Astrocyte (in vitro differentiated cells and primary cell): ENCODE data around the gene SLC6A11. TPM values are rescaled to one million over a fixed set of nuclear protein-coding genes. Genes with fewer than 3 reads are reported as not detected.

Source experiments
- DNase-seq: peaks from one replicate; pipeline ENCODE4 v3.0.0-alpha.2; 2010; ENCODE audit warnings: low read depth
- FAIRE-seq: peaks from 2 replicates; lab custom pipeline; 2011; peaks lifted over from hg19 to GRCh38; lab: Jason Lieb, UNC
- H2AFZ ChIP-seq: 2 replicates; pipeline ENCODE4 v1.6.0; 2012; ENCODE audit warnings: low read depth, low read length, inconsistent platforms
- H3K27ac ChIP-seq: 2 replicates; pipeline ENCODE4 v1.5.1; 2011; ENCODE audit warnings: low read depth, low read length, inconsistent platforms
- H3K27me3 ChIP-seq: 2 replicates; pipeline ENCODE4 v1.6.0; 2011; ENCODE audit warnings: low read length, inconsistent platforms; ENCODE audit not compliant: insufficient read depth
- H3K36me3 ChIP-seq: 2 replicates; pipeline ENCODE4 v1.5.1; 2011; ENCODE audit warnings: low read length, inconsistent platforms; ENCODE audit not compliant: insufficient read depth
- H3K4me1 ChIP-seq: 2 replicates; pipeline ENCODE4 v1.5.1; 2011; ENCODE audit warnings: low read length, inconsistent platforms; ENCODE audit not compliant: insufficient read depth
- H3K4me2 ChIP-seq: 2 replicates; pipeline ENCODE4 v1.6.0; 2012; ENCODE audit warnings: low read length, inconsistent platforms
- H3K4me3 ChIP-seq: 2 replicates; pipeline ENCODE4 v1.5.1; 2011; ENCODE audit warnings: low read depth, mild to moderate bottlenecking, low read length, inconsistent platforms; ENCODE audit not compliant: insufficient read depth
- H3K79me2 ChIP-seq: 2 replicates; pipeline ENCODE4 v1.6.0; 2012; ENCODE audit warnings: mild to moderate bottlenecking, low read length, inconsistent platforms; ENCODE audit not compliant: insufficient read depth
- H3K9ac ChIP-seq: 2 replicates; pipeline ENCODE4 v1.6.0; 2012; ENCODE audit warnings: mild to moderate bottlenecking, low read length, inconsistent platforms
- H3K9me3 ChIP-seq: 2 replicates; pipeline ENCODE4 v1.5.1; 2012; ENCODE audit warnings: low read depth, mild to moderate bottlenecking, low read length, inconsistent platforms; ENCODE audit not compliant: insufficient read depth
- H4K20me1 ChIP-seq: 2 replicates; pipeline ENCODE4 v1.6.0; 2012; ENCODE audit warnings: low read length, inconsistent platforms; ENCODE audit not compliant: insufficient read depth
- H3K27ac Mint-ChIP-seq: one replicate; pipeline ENCODE4 v1.8.0; 2021; ENCODE audit warnings: mild to moderate bottlenecking, mixed read lengths; ENCODE audit not compliant: unreplicated experiment
- H3K27me3 Mint-ChIP-seq: one replicate; pipeline ENCODE4 v1.8.0; 2021; ENCODE audit warnings: low read depth, mixed read lengths; ENCODE audit not compliant: unreplicated experiment
- H3K36me3 Mint-ChIP-seq: one replicate; pipeline ENCODE4 v1.8.0; 2021; ENCODE audit warnings: low read depth, mixed read lengths; ENCODE audit not compliant: unreplicated experiment
- H3K4me1 Mint-ChIP-seq: one replicate; pipeline ENCODE4 v1.8.0; 2021; ENCODE audit warnings: low read depth, mixed read lengths; ENCODE audit not compliant: unreplicated experiment
- H3K4me3 Mint-ChIP-seq: one replicate; pipeline ENCODE4 v1.8.0; 2021; ENCODE audit warnings: mild to moderate bottlenecking, moderate library complexity, mixed read lengths; ENCODE audit not compliant: unreplicated experiment
- H3K9me3 Mint-ChIP-seq: one replicate; pipeline ENCODE4 v1.8.0; 2021; ENCODE audit warnings: mild to moderate bottlenecking, mixed read lengths; ENCODE audit not compliant: unreplicated experiment
- CTCF ChIP-seq: IDR thresholded peaks from 2 replicates; pipeline ENCODE4 v1.5.1; 2011; ENCODE audit warnings: low read depth, mild to moderate bottlenecking, inconsistent platforms, low read length, moderate library complexity; ENCODE audit not compliant: insufficient read depth
- EZH2 ChIP-seq: IDR thresholded peaks from 2 replicates; pipeline ENCODE4 v1.6.1; 2012; ENCODE audit warnings: mild to moderate bottlenecking, low read length, inconsistent platforms; ENCODE audit not compliant: insufficient read depth
- total RNA-seq: library from RNA; stranded (reverse); gene quantifications from 2 replicates; pipeline ENCODE4 v1.2.1, GENCODE V29; 2021

SLC6A11 gene
- total RNA-seq, 1 donor from 2014 or later: 0.34 TPM

- peak overlapping the region; percentile 42 for H3K27ac Mint-ChIP-seq
- Histone ChIP-seq H3K4me1 (peaks cover 29% of the 10 kb centered on the region), H3K4me3 (no peak overlapping the region), H3K9ac (no peak overlapping the region), H3K4me2 (peak overlapping the region; percentile 9), H2AFZ (no peak overlapping the region), H3K27me3 (peaks cover 9% of the 10 kb centered on the region), H4K20me1 (no peaks in the 10 kb centered on the region), H3K79me2 (no peaks in the 10 kb centered on the region), H3K36me3 (no peaks in the 10 kb centered on the region), H3K9me3 (no peaks in the 10 kb centered on the region), H3K27ac (no peak overlapping the region)
- H3K4me3 Mint-ChIP-seq: no peak overlapping the region
- peak; percentile 40 for DNase-seq
- peaks cover 4% of the 10 kb centered on the region for H3K9me3 Mint-ChIP-seq
- peaks cover 2% of the 10 kb centered on the region for H3K36me3 Mint-ChIP-seq
- FAIRE-seq: no peak
- H3K4me1 Mint-ChIP-seq: peaks cover 29% of the 10 kb centered on the region
- H3K27me3 Mint-ChIP-seq: peaks cover 27% of the 10 kb centered on the region
- TF ChIP-seq CTCF: no peak
- TF ChIP-seq EZH2: no peak
These were observed 165.9 kb downstream of the SLC6A11 start for GRCh38 chr3:10981961-10982360.

GRCh38 chr3:10982782-10983181, 166.8 kb downstream of the SLC6A11 start:
- Mint-ChIP-seq H3K9me3 (peaks cover 4% of the 10 kb centered on the region), H3K36me3 (peaks cover 2% of the 10 kb centered on the region), H3K4me1 (peaks cover 27% of the 10 kb centered on the region), H3K27me3 (peaks cover 31% of the 10 kb centered on the region), H3K27ac (no peak overlapping the region), H3K4me3 (no peak overlapping the region)
- Histone ChIP-seq H3K9me3 (no peaks in the 10 kb centered on the region), H4K20me1 (no peaks in the 10 kb centered on the region), H3K4me1 (peaks cover 24% of the 10 kb centered on the region), H3K27me3 (peaks cover 9% of the 10 kb centered on the region), H3K9ac (no peak overlapping the region), H3K36me3 (no peaks in the 10 kb centered on the region), H3K4me2 (peak overlapping the region; percentile 42), H3K27ac (no peak overlapping the region), H3K79me2 (no peaks in the 10 kb centered on the region), H3K4me3 (no peak overlapping the region), H2AFZ (no peak overlapping the region)
- no peak for FAIRE-seq
- DNase-seq: no peak
- TF ChIP-seq EZH2 (no peak), CTCF (no peak)

- H3K9me3 Mint-ChIP-seq: peaks cover 4% of the 10 kb centered on the region
- H3K27ac Mint-ChIP-seq: no peak overlapping the region
- Histone ChIP-seq H3K9ac (no peak overlapping the region), H3K36me3 (no peaks in the 10 kb centered on the region), H3K4me2 (peak overlapping the region; percentile 42), H4K20me1 (no peaks in the 10 kb centered on the region), H3K27me3 (peaks cover 9% of the 10 kb centered on the region), H3K4me3 (no peak overlapping the region), H3K9me3 (no peaks in the 10 kb centered on the region), H3K4me1 (peaks cover 18% of the 10 kb centered on the region), H3K27ac (no peak overlapping the region), H3K79me2 (no peaks in the 10 kb centered on the region), H2AFZ (no peak overlapping the region)
- DNase-seq: peak; percentile 3
- no peak overlapping the region for H3K4me3 Mint-ChIP-seq
- peaks cover 37% of the 10 kb centered on the region for H3K27me3 Mint-ChIP-seq
- no peak for FAIRE-seq
- H3K36me3 Mint-ChIP-seq: peaks cover 2% of the 10 kb centered on the region
- H3K4me1 Mint-ChIP-seq: peaks cover 21% of the 10 kb centered on the region
- TF ChIP-seq EZH2 (no peak), CTCF (peak; percentile 88)
These were observed 167.3 kb downstream of the SLC6A11 start for GRCh38 chr3:10983219-10983916.
